ENCODE data around the gene L3MBTL4. TPM values are rescaled to one million over a fixed set of nuclear protein-coding genes. Genes with fewer than 3 reads are reported as not detected.
"Not testable (repeated sequence)": the region's sequence is repeated elsewhere in the genome, so short reads cannot be mapped to it uniquely, and the experiment has no call there.

The L3MBTL4 gene
- polyA plus RNA-seq, 1 donor: 1.2 TPM

- DNase-seq: no peak
These were observed 8.4 kb downstream of the L3MBTL4 start for GRCh38 chr18:6406075-6406909.

GRCh38 chr18:6405237-6406074 is 9.3 kb downstream of the L3MBTL4 start:
- DNase-seq: no peak

- DNase-seq: no peak
These were observed 9.9 kb downstream of the L3MBTL4 start for GRCh38 chr18:6404834-6405233.

GRCh38 chr18:6401687-6402086 is 13.0 kb downstream of the L3MBTL4 start:
- DNase-seq: no peak

GRCh38 chr18:6399776-6400175 is 14.9 kb downstream of the L3MBTL4 start:
- DNase-seq: no peak

- no peak for DNase-seq
These were observed 16.7 kb downstream of the L3MBTL4 start for GRCh38 chr18:6397931-6398566.

- DNase-seq: no peak
These were observed 17.9 kb downstream of the L3MBTL4 start for GRCh38 chr18:6396847-6397246.

- no peak for DNase-seq
These were observed 18.4 kb downstream of the L3MBTL4 start for GRCh38 chr18:6396276-6396675.

- no peak for DNase-seq
These were observed 25.7 kb downstream of the L3MBTL4 start for GRCh38 chr18:6389005-6389404.

- DNase-seq: no peak
These were observed 31.7 kb downstream of the L3MBTL4 start for GRCh38 chr18:6382963-6383362.

GRCh38 chr18:6377473-6377872 is 37.2 kb downstream of the L3MBTL4 start:
- DNase-seq: not testable (repeated sequence)

- no peak for DNase-seq
These were observed 38.1 kb downstream of the L3MBTL4 start for GRCh38 chr18:6376433-6377229.

- no peak for DNase-seq
These were observed 39.7 kb downstream of the L3MBTL4 start for GRCh38 chr18:6374935-6375529.

GRCh38 chr18:6374340-6374739 is 40.4 kb downstream of the L3MBTL4 start:
- no peak for DNase-seq

GRCh38 chr18:6373187-6373586 is 41.5 kb downstream of the L3MBTL4 start:
- DNase-seq: no peak

- DNase-seq: no peak
These were observed 43.6 kb downstream of the L3MBTL4 start for GRCh38 chr18:6370886-6371635.

GRCh38 chr18:6370410-6370809 is 44.3 kb downstream of the L3MBTL4 start:
- no peak for DNase-seq

- no peak for DNase-seq
These were observed 46.7 kb downstream of the L3MBTL4 start for GRCh38 chr18:6368017-6368416.

GRCh38 chr18:6367208-6367607 is 47.5 kb downstream of the L3MBTL4 start:
- no peak for DNase-seq

GRCh38 chr18:6366776-6367175 is 47.9 kb downstream of the L3MBTL4 start:
- no peak for DNase-seq

GRCh38 chr18:6365385-6365784 is 49.3 kb downstream of the L3MBTL4 start:
- DNase-seq: no peak
